Ramos (cell line): ENCODE data around the gene VWC2.

Experiments used
- in situ Hi-C: fragments of 300-500 bp; cut with MboI; formaldehyde crosslinking; loops from one replicate; pipeline ENCODE4 v1.14.3; 2022; ENCODE audit warnings: low sequenced_read_pairs; ENCODE audit not compliant: unreplicated experiment

VWC2 gene

DNA sequence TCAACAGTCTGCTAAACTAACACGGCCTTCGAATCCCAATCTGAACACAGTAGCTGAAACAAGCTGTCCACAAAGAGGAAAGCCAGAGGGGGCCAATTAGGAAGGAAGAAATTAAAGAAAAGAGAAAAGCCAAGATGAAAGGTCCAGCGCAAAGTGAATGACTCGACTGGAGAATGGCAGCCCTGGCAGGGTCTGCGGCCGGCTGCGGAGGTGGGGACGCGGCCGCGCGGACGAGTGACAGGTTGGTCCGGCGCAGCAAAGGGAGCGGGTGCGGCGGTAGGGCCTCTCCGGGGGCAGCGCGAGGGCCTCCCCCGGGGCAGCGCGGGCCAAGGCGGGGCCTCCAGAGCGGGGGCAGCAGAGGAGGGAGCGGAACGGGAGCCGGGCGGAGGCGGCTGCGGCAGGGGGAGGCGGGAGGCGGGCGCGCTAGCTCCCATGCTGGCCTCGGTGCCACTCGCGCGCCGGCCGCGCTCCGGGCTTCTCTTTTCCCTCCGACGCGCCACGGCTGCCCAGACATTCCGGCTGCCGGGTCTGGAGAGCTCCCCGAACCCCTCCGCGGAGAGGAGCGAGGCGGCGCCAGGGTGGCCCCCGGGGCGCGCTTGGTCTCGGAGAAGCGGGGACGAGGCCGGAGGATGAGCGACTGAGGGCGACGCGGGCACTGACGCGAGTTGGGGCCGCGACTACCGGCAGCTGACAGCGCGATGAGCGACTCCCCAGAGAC, at the start of gene VWC2:
Gene VWC2, plus strand, starts transcription at position 421 of the 718 bp plus-strand sequence. CDS start 1,798 bp downstream, outside the sequence.
- in situ Hi-C loops: loop anchor here (25.0 kb wide), 1 partner anchor 514 kb away; no protein-coding TSS in a partner anchor

DNA sequence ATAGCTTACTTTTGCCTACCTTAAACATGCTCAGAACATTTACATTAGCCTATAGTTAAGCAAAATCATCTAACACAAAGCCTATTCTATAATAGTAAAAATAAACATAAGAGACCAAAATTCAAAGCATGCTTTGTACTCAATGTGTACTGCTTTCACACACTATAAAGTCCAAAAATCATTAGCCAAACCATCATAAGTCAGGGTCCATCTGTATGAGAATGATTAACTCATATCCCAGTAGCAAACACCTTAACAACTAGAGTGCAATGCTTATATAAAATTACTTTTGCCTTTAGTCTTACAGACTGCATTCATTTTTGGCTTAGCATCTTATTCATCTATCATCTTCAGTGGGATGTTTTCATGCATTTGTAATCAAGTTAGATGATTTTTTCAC, 49.4 kb upstream of the VWC2 start:
- in situ Hi-C loops: no loop called here

DNA sequence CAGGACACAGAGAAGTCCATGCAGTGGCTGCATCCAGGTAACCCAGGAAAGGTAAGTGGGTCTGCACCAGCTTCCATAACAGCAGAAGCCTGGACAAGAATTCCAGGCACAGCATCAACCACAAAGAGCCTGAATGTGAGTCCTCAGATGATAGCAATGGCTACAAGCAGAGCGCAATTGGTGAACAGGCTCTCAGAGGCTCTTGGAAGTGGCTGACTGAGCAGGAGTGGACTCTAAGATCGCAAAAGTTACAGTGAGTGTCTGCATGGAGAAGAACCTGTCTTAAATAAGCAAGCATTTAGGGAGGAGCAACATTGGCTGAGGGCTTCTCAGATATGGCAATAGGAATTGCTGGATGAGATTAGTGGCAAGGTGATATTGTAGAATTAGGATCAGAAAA, 41.6 kb upstream of the VWC2 start:
- in situ Hi-C loops: no loop called here

DNA sequence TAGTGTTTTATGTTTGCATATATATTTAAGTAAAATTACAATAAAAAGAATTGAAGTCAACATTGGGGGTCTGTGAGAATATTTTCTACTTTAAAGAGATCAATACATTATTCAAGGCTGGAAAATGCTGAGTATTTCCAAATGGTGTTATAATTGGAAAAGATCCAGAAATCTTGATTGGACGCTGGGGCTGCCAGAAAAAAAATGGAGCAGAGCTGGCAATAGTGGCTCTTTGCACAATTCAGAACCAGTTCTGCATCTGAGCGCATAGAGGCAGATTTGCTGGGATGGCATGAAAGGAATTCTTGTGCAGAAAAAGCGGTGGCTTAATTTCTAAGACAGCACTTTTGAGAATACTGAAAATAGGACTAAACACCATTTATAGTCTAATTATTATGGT, 10.8 kb upstream of the VWC2 start:
- in situ Hi-C loops: loop anchor here (25.0 kb wide), 1 partner anchor 525 kb away; no protein-coding TSS in a partner anchor

DNA sequence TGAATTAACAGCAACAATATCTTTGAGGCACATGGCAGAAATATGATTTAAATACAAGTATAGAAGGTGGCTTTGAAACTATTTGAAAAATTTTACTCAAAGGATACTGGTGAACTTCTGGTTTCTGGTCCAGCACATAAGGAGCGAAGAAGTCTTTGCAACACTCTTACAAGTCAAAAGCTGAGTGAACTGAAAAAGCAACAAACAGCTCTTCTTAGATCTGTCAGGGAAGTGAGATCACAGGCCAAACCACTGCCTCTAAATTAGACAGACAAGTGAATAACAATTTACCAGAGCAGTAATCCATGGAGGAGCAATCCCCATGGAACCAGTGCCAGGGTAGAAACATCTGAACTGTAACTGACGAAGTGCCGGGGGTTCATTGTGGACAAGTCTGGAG, 9.6 kb upstream of the VWC2 start:
- in situ Hi-C loops: loop anchor here (25.0 kb wide), 1 partner anchor 524 kb away; no protein-coding TSS in a partner anchor

DNA sequence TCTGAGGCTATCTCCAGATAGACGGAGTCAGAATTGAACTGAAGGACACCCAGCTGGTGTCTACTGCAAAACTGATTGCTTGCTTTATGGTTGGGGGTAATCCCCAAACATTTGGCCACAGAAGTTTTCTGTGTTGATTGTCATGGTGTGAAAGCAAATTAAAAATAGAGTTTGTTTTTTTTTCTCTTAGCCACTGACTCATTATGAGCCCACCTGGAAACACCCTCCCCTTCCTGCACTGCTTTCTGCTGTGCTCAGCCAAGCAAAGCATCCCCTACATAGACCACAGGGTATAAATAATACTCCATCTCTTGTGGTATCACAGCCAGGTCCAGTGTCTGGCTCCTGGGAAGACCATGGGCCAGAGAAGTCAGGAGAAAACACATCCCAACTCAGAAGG, 6.5 kb upstream of the VWC2 start:
- in situ Hi-C loops: loop anchor here (25.0 kb wide), 1 partner anchor 520 kb away; no protein-coding TSS in a partner anchor

DNA sequence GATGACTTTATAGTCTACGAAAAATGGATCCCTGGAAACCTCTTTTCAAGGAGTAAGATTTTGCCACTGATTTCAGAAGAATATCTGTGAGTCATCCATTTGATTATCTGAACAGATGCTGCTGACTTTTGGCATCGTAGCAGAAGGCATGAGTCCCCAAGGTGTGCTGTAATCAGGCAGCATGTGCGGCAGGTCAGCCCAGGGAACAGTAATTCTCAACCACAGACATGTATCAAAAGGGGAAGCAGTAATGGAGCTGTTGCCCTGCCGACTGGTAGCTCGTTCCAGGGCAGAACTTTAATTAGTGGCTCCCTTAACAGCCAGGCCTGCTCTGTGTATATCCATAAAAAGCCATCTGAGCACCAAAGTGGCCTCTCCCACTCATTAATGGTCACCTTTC, 5.7 kb upstream of the VWC2 start:
- in situ Hi-C loops: loop anchor here (25.0 kb wide), 1 partner anchor 520 kb away; no protein-coding TSS in a partner anchor

DNA sequence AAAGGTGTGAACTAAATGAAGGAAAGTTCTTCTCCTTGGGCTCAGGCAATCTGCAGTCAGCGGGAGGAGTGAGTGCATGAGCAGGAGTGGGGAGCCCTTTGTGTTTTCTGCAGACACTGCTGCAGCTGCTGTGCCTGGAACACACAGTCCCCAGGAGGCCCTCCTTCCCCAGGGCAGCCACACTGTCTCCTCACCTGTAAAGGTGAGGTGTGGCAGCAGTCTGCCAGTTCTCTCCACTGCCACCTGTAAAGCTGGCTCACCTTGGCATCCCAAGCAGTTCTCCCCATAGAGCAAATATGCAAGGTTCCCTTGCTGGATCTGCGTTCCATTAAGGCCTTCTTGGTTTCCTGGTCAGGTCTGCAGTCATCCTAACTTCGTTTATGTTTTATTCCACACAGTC, 5.2 kb upstream of the VWC2 start:
- in situ Hi-C loops: loop anchor here (25.0 kb wide), 1 partner anchor 519 kb away; no protein-coding TSS in a partner anchor

DNA sequence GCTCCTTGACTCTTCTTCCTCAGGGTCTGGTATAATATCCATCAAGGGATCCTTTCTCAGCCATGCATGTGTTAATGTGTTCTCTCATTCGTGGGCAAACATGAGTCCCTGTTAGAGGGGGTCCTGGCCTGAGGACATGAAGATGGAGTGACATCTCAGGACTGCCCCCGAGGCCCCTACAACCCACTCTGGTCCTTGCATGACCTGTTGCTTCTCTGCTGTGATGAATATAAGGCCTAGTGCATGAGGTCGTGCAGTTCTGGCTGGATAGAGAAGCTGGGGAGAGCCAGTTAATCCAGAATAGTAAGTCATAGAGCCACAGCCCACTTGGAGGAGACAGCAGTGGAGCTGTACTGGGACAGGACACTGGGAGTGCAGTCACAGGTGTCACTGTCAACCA, 4.6 kb upstream of the VWC2 start:
- in situ Hi-C loops: loop anchor here (25.0 kb wide), 1 partner anchor 518 kb away; no protein-coding TSS in a partner anchor

DNA sequence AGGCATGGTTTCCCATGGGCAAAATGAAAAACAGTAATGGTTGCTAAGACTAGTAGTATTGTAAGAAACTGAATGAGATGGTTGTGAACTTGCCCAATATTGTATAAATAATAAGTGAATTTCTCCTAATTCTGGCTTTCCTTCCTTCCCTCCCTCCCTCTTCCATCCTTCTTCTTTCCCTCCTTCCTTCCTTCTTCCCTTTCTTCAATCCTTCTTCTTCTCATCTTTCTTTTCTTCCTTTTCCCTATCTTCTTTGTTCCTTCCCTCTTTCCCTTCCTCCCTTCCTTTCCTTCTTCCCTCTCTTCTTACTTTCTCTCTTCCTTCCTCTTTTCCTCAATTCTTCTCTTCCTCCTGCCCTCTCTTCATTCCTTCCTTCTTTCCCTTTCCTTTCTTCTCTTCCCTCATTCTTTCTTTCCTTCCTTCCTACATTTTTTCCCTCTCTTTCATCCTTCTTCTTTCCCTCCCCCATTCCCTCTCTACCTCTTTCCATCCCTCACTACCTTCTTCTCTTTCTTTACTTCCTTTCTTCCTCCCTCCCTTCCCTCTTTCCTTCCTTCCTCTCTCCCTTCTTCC, 4.1 kb upstream of the VWC2 start:
- in situ Hi-C loops: loop anchor here (25.0 kb wide), 1 partner anchor 518 kb away; no protein-coding TSS in a partner anchor

DNA sequence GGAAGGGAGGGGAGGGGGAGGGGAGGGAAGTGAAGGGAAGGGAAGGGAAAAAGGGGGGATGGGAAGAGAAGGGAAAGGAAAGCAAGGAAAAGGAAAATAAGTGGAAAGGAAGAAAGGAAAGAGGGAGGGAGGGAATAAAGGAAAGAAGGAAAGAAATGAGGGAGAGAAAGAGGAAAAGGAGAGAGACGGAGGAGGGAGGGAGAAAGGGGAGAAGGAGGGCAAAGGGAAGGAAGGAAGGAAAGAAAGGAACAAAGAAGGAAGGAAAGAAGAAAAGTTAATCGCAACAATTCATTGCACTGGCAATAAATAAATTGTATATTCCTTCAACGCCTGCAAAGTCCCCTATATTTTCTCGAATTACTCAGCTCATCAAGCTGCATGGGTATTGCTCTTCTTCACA, 2.6 kb upstream of the VWC2 start:
- in situ Hi-C loops: loop anchor here (25.0 kb wide), 1 partner anchor 516 kb away; no protein-coding TSS in a partner anchor

DNA sequence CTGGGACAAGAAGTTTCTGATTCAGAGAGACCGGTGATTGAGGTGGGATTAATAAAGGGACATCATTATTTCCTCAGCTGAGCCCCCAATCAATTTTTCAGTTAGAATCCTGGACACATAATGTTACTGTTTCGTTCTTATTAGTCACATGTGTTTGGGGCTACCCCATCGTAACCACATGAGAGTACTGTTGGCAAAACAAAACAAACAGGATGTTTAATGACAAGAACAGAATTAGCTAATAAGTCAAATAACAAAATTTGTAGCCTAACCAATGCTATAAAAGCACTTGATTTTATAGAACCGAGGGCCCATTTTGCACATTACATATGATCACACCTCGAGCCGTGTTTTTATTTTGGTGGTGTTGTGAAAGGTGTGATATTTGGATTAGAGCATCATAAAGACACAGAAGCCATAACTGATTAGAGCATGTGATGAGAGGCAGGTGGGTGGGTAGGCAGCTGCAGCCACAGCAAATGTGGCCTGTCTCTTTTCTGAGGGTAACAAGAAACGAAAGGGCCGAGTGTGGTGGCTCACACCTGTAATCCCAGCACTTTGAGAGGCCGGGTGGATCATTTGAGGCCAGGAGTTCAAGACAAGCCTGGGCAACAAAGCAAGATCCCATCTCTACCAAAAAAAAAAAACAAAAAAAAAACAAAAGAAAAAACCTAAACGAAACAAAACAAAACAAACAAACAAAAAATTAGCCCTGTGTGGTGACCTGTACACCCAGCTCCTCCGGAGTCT, 1.8 kb upstream of the VWC2 start:
- in situ Hi-C loops: loop anchor here (25.0 kb wide), 1 partner anchor 516 kb away; no protein-coding TSS in a partner anchor

DNA sequence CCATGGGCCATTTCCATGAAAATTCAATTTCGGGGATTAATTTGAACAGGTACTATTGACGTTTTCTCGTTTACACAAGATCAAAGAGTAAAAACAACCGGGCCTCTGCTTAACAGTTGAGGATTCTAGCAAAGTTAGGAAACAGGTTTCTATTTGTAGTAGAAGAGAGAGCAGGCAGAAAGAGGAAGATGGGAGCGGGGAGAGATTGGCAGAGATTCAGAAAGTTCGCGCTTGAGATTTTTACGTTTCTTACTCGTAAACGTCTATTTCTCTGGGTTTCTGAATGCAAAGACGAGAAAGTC, 571 bp upstream of the VWC2 start:
- in situ Hi-C loops: loop anchor here (25.0 kb wide), 1 partner anchor 514 kb away; no protein-coding TSS in a partner anchor

DNA sequence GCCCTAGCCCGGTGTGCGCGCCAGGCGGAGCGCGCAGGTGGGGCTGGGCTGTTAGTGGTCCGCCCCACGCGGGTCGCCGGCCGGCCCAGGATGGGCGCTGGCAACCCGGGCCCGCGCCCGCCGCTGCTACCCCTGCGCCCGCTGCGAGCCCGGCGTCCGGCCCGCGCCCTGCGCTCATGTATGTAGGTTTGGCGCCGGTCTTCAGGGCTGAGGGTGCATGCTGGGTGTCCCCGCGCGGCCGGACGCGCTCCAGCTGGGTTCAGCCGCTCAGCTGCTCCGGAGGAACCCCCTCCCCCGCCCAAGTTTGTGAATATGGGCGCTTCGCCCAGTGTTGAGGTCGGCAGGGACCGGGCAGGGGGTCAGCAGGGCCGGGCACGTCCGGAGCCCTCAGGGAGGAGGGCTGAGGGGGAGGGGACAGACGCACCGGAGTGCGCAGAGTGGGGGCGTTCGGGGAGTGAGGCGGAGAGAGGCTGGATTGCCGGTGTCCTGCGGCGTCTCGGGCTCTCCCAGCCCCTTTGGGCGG, 559 bp downstream of the VWC2 start:
- in situ Hi-C loops: loop anchor here (25.0 kb wide), 1 partner anchor 513 kb away; no protein-coding TSS in a partner anchor

DNA sequence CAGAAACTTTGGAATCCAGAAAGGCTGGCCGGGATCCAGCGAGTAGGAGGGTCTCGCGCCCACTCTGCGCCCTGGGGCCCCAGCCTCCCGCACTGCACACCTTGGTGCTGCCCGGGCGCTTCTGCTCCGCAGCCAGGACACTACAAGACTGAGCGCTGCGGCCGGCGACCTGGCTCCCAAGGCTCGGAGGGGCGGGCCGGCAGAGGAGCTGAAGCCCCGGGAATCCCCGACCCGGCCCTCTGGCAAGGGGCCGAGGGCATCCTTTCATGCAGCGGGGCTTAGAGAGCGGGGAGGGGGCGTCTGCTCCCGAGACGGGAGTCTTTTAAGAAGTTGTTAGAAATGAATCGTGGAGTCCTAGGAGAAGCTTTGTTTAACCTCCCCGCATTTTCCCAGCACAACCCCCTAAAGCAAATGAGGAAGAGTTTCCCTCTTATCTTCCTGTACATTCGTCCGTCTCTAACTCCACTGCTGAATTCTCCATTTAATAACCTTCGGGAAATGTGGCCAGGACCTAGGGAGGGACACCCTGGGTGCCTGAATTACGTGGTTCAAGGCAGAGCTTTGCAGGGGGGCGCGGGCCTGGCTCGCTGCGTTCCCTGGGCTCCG, 1.1 kb downstream of the VWC2 start:
- in situ Hi-C loops: loop anchor here (25.0 kb wide), 3 partner anchors 437 to 787 kb away; no protein-coding TSS in a partner anchor

DNA sequence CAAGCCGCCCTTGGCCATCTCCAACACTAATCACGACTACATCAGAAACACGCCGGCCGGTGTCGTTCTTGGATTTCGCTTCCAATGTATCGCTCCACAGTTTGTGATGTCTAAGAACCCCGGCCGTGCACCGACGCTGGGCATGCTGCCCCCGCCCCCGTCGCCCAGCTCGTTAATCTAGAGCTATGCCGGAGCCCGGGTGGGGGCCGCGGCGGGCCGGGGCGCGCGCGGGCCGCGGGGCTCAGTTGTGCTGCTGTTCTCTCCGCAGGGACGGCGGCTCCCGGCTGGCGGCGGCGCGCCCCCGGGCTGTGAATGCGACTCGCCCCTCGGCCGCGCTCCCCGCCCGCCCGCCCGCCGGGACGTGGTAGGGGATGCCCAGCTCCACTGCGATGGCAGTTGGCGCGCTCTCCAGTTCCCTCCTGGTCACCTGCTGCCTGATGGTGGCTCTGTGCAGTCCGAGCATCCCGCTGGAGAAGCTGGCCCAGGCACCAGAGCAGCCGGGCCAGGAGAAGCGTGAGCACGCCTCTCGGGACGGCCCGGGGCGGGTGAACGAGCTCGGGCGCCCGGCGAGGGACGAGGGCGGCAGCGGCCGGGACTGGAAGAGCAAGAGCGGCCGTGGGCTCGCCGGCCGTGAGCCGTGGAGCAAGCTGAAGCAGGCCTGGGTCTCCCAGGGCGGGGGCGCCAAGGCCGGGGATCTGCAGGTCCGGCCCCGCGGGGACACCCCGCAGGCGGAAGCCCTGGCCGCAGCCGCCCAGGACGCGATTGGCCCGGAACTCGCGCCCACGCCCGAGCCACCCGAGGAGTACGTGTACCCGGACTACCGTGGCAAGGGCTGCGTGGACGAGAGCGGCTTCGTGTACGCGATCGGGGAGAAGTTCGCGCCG, 1.9 kb downstream of the VWC2 start:
- in situ Hi-C loops: loop anchor here (25.0 kb wide), 2 partner anchors 438 to 788 kb away; no protein-coding TSS in a partner anchor

DNA sequence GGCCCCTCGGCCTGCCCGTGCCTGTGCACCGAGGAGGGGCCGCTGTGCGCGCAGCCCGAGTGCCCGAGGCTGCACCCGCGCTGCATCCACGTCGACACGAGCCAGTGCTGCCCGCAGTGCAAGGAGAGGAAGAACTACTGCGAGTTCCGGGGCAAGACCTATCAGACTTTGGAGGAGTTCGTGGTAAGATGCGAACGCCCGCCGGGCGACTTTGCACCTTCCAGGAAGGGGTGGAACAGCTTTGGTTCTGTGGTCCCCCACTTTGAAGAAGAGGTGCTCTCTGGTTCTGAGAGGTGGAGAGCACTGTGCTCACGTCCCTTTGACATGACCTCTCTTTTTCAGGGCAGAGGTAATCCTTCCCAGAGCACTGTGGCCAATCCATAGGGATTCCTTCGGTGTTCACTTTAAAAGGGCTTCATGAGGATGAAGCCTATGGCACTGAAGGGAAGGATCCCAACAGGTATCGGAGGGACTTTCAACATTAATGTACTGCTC, 2.6 kb downstream of the VWC2 start:
- in situ Hi-C loops: loop anchor here (25.0 kb wide), 2 partner anchors 439 to 789 kb away; no protein-coding TSS in a partner anchor

DNA sequence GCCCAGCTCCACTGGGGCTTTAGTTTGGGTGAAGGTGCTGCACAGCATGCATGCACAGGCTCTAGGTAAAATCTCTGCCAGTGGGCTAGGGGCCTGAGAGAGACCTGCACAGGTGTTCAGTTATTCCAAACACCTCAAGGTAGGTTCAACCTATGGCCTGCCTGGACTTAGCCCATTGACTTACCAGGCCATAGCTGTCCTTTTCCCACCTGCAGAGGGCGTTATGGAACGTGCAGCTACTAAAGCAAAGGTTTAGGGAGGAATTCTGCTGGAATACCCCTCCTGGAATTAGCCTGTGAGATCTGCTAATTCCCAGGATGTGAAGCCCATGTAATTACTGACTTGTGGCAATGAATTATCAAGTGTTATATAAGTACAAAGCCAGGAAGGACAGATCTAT, 3.6 kb downstream of the VWC2 start:
- in situ Hi-C loops: loop anchor here (25.0 kb wide), 2 partner anchors 440 to 790 kb away; no protein-coding TSS in a partner anchor
